ENCODE results near the gene MET. TPM values are rescaled to one million over a fixed set of nuclear protein-coding genes. Genes with fewer than 3 reads are reported as not detected.

MET gene
- total and polyA plus RNA-seq, 2 of the 8 experiments (the other 6 are each of a cell fraction or from before 2014, with no cell fraction given): 3.5 to 12.9 TPM

DNA sequence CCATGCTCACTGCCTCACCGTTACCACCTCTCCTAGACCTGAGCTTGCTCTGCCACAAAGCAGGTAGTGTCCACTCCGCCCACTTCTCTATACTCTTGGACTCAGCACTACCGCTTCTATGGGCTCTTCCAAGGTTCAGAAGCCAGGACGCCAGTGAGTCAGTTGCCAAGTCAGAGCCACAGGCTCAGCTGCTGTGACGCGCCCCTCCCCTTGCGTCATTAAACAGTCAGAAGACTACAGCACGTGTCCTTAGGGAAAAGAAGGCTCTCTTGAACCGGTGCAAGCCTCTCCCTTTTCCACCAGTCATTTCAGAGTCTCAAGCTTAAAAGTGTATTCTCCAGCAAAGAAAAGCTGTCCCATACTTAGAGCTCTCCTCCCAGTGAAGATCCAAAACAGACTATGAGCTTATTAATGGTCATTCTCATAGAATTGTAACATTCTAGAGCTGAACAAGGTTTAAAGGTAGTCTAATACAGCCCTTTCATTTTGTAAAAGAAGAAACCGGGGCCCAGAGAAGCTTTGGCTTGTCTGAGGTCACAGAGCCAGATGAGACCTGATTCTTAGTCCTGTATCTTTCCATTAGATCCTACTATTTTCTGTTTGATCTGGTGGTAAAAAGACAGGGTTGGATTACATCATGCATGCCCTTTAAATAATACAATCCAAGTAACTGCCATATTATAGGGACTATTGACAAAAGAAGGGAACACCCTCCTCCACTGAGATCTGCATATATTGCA lies 40.9 kb upstream of the MET start:
- Histone ChIP-seq H3K56ac (replicated peaks; ENCODE audit: insufficient read length, low read depth, low read length) (no peak overlapping the region), H3K4ac (replicated peaks; ENCODE audit: insufficient read length, low read depth, low read length) (no peak overlapping the region), H2BK120ac (replicated peaks; ENCODE audit: low read depth, low read length) (no peak overlapping the region), H3K14ac (ENCODE audit: insufficient read length) (no peak overlapping the region), H3K9me3 (ENCODE audit: insufficient read depth in 2 of 2, low read depth in 1 of 2, low read length in 1 of 2) (no peaks in the 10 kb centered on the region), H2BK15ac (ENCODE audit: low read length) (no peak overlapping the region), H2BK12ac (ENCODE audit: low read depth, low read length) (0 out of 2 replicates have a peak overlapping the region, but pooled peaks have one; percentile 44), H2AK5ac (ENCODE audit: low read depth, low read length) (no peak overlapping the region), H4K91ac (replicated peaks; ENCODE audit: insufficient read length, low read length) (no peak overlapping the region), H3K79me2 (ENCODE audit: control insufficient read depth in 1 of 2, insufficient read depth in 2 of 2, low read length in 2 of 2) (no peaks in the 10 kb centered on the region), H4K20me1 (replicated peaks in 1 of 2; ENCODE audit: control insufficient read depth in 1 of 2, insufficient read depth in 2 of 2, low read length in 2 of 2) (no peaks in the 10 kb centered on the region), H4K5ac (ENCODE audit: insufficient read length, low read depth, low read length) (no peak overlapping the region), H3K9ac (replicated peaks in 1 of 4; ENCODE audit: extremely low read depth in 1 of 4, low read depth in 3 of 4, low read length in 3 of 4) (no peak overlapping the region), H2BK20ac (ENCODE audit: low read length) (0 out of 2 replicates have a peak overlapping the region, but pooled peaks have one; percentile 7), H3K23me2 (ENCODE audit: low read depth, low read length) (no peaks in the 10 kb centered on the region; the same call in 1 of the 2 replicates), H3K23ac (ENCODE audit: insufficient read length) (no peak overlapping the region), H4K8ac (ENCODE audit: extremely low read depth, insufficient read depth, low read length) (no peak overlapping the region), H3K27me3 (replicated peaks in 1 of 4; ENCODE audit: control insufficient read depth in 3 of 4, extremely low read depth in 1 of 4, insufficient read depth in 3 of 4, low read length in 3 of 4) (no peaks in the 10 kb centered on the region), H3K4me3 (ENCODE audit: extremely low read depth in 1 of 4, insufficient read depth in 2 of 4, low read depth in 3 of 4, low read length in 4 of 4) (no peak overlapping the region), H3K4me2 (ENCODE audit: insufficient read depth in 1 of 2, low read depth in 2 of 2, low read length in 2 of 2) (no peak overlapping the region), H3K79me1 (ENCODE audit: low read depth, low read length) (no peaks in the 10 kb centered on the region), H3K4me1 (replicated peaks in 1 of 4; ENCODE audit: control insufficient read depth in 3 of 4, insufficient read depth in 4 of 4, low read length in 3 of 4) (no peaks in the 10 kb centered on the region), H2AFZ (ENCODE audit: low read length) (peak overlapping the region; percentile 82; the same call in 1 of the 2 replicates), H3K27ac (ENCODE audit: low read depth, low read length) (no peak overlapping the region), H3K18ac (ENCODE audit: extremely low read depth, low read length) (no peak overlapping the region), H3K36me3 (ENCODE audit: control insufficient read depth in 2 of 4, insufficient read depth in 4 of 4, low read length in 3 of 4) (no peaks in the 10 kb centered on the region), H2BK5ac (ENCODE audit: low read depth, low read length) (peak overlapping the region; percentile 26; the same call in 1 of the 2 replicates)
- POLR2A ChIA-PET (ENCODE audit: partially characterized antibody): no interaction called here
- FAIRE-seq (no peak), DNase-seq (ENCODE audit: low read depth in 1 of 2, low spot score in 2 of 2) (no peak)
- 86% methylated on average over 10 of the region's 10 CpGs; no CpG with 5 or more reads in 1 of the 2 experiments for WGBS, 2 experiments (ENCODE audit: extremely low coverage in 1 of 2, insufficient coverage in 1 of 2, insufficient read length in 1 of 2, insufficient replicate concordance in 2 of 2, low coverage in 1 of 2, low lambda C conversion rate in 2 of 2, missing lambda C conversion rate in 1 of 2)
- CTCF ChIA-PET (ENCODE audit: partially characterized antibody): interaction anchor here (0.6 to 1.9 kb wide), 6 partner anchors 11 to 164 kb away, joined by 3 to 4 read pairs (median 3); no protein-coding TSS in a partner anchor
- TF ChIP-seq TAF1 (IDR thresholded peaks at IDR 0.05; ENCODE audit: low read depth, low read length) (no peak), CREB1 (IDR thresholded peaks at IDR 0.05) (no peak), SRF (IDR thresholded peaks at IDR 0.05; ENCODE audit: low read depth, low read length) (no peak), SP2 (IDR thresholded peaks at IDR 0.05; ENCODE audit: low read length) (no peak), KDM5A (IDR thresholded peaks at IDR 0.05; ENCODE audit: low read length) (no peak), NRF1 (IDR thresholded peaks at IDR 0.05; ENCODE audit: low read depth, low read length) (no peak), BRCA1 (IDR thresholded peaks at IDR 0.05; ENCODE audit: low read depth, low read length) (no peak), CTBP2 (IDR thresholded peaks at IDR 0.05; ENCODE audit: borderline replicate concordance, insufficient read depth, insufficient read length, low read length) (no peak), TAF7 (optimal IDR thresholded peaks at IDR 0.05; ENCODE audit: borderline replicate concordance, low read depth, low read length) (no peak)
- TF ChIP-seq, protein P1, sequence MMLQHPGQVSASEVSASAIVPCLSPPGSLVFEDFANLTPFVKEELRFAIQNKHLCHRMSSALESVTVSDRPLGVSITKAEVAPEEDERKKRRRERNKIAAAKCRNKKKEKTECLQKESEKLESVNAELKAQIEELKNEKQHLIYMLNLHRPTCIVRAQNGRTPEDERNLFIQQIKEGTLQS (IDR thresholded peaks at IDR 0.05; ENCODE audit: insufficient read depth, low read depth, low read length): no peak
